HCT116 (cell line): ENCODE measurements around the gene KRT14. TPM values are rescaled to one million over a fixed set of nuclear protein-coding genes. Genes with fewer than 3 reads are reported as not detected.

Experiments used
- ATAC-seq: fragments of 200-7000 bp; cut with Tn5 transposase; 2 replicates; pipeline ENCODE4 v1.9.1; 2020; ENCODE audit warnings: mild to moderate bottlenecking, moderate library complexity
- BruUV-seq: library from RNA; stranded (reverse); fragments of 400-500 nt; replicated peaks from 2 replicates; lab custom pipeline; 2021; lab: Mats Ljungman, UMichigan
- CTCF ChIA-PET: fragments of 300-600 bp; sonication (Branson Sonifier 250); formaldehyde crosslinking; loops from one replicate; lab custom pipeline; 2021; ENCODE audit warnings: antibody characterized with exemption; lab: Charles Lee
- POLR2A ChIA-PET: fragments of 300-600, 350-600 bp; sonication (Branson Sonifier 250); formaldehyde crosslinking; loops from one replicate; lab custom pipeline; 2021; ENCODE audit warnings: antibody characterized with exemption; lab: Charles Lee
- RAD21 ChIA-PET, 2 experiments: fragments of 300-600 bp; sonication (Branson Sonifier 250); formaldehyde crosslinking; loops; one replicate each; lab custom pipeline; 2023; ENCODE audit warnings: low total read pairs in 2 of 2; ENCODE audit not compliant: uncharacterized antibody in 2 of 2, unreplicated experiment in 2 of 2, low non-redundant PET in 1 of 2; lab: Charles Lee
- DNase-seq: peaks from one replicate; pipeline ENCODE4 v3.0.0-alpha.2; 2010; ENCODE audit warnings: low read depth, low spot score
- H2AFZ ChIP-seq: fragments of 200-600 bp; shearing (Covaris generic), sonication (generic); 2 replicates; pipeline ENCODE4 v1.6.1; 2017; ENCODE audit warnings: low read depth, mixed run types, mixed read lengths, antibody characterized with exemption, low read length; ENCODE audit not compliant: poor library complexity, severe bottlenecking
- H3K27ac ChIP-seq: 2 replicates; pipeline ENCODE4 v1.5.1; 2012; ENCODE audit warnings: low read depth, low read length
- H3K27me3 ChIP-seq: fragments of 200-600 bp; sonication (generic); 2 replicates; pipeline ENCODE4 v1.6.1; 2016; ENCODE audit warnings: mixed run types, low read length, mixed read lengths; ENCODE audit not compliant: insufficient read depth
- H3K36me3 ChIP-seq, 2 experiments: fragments of 200-500 bp in 1 of 2; fragments of 200-600 bp in 1 of 2; sonication (Bioruptor generic) in 1 of 2; sonication (generic) in 1 of 2; 2 replicates each; pipeline versions ENCODE4 v1.5.1 to v1.6.1; 2014 to 2016; ENCODE audit warnings: low read length in 2 of 2, inconsistent platforms in 1 of 2, mixed read lengths in 1 of 2, mixed run types in 1 of 2; ENCODE audit not compliant: insufficient read depth in 2 of 2, control insufficient read depth in 1 of 2
- H3K4me1 ChIP-seq, 2 experiments: fragments of 200-600 bp in 1 of 2; sonication (generic) in 1 of 2; 2 replicates each; pipeline versions ENCODE4 v1.5.1 to v1.6.1; 2012 to 2017; ENCODE audit warnings: low read length in 2 of 2, inconsistent platforms in 1 of 2, mild to moderate bottlenecking in 1 of 2, mixed read lengths in 1 of 2, mixed run types in 1 of 2, moderate library complexity in 1 of 2; ENCODE audit not compliant: insufficient read depth in 2 of 2, control insufficient read depth in 1 of 2
- H3K4me2 ChIP-seq: fragments of 200-600 bp; sonication (generic); 2 replicates; pipeline ENCODE4 v1.6.1; 2017; ENCODE audit warnings: mixed run types, low read length, mixed read lengths
- H3K4me3 ChIP-seq, 2 experiments: fragments of 200-600 bp in 1 of 2; sonication (generic) in 1 of 2; replicated peaks in 1 of 2; 2 replicates each; pipeline ENCODE4 v1.5.1; 2011 to 2016; ENCODE audit warnings: low read length in 2 of 2, control low read depth in 1 of 2, low read depth in 1 of 2, mild to moderate bottlenecking in 1 of 2, mixed read lengths in 1 of 2, mixed run types in 1 of 2
- H3K79me2 ChIP-seq: fragments of 200-600 bp; sonication (generic); 2 replicates; pipeline ENCODE4 v1.6.1; 2017; ENCODE audit warnings: mild to moderate bottlenecking, mixed run types, low read length, moderate library complexity, mixed read lengths; ENCODE audit not compliant: insufficient read depth
- H3K9ac ChIP-seq: fragments of 200-600 bp; sonication (generic); 2 replicates; pipeline ENCODE4 v1.6.1; 2016; ENCODE audit warnings: low read length, mixed read lengths
- H3K9me2 ChIP-seq: fragments of 200-600 bp; sonication (generic), shearing (Covaris generic); 2 replicates; pipeline ENCODE4 v1.6.1; 2017; ENCODE audit warnings: mixed run types, mild to moderate bottlenecking, moderate library complexity; ENCODE audit not compliant: insufficient read depth
- H3K9me3 ChIP-seq, 2 experiments: fragments of 200-500 bp in 1 of 2; fragments of 200-600 bp in 1 of 2; sonication (Bioruptor generic) in 1 of 2; sonication (generic) in 1 of 2; 2 replicates each; pipeline ENCODE4 v1.6.1; 2014 to 2017; ENCODE audit warnings: low read length in 2 of 2, mixed read lengths in 2 of 2, inconsistent platforms in 1 of 2, low read depth in 1 of 2, mild to moderate bottlenecking in 1 of 2, mixed run types in 1 of 2, moderate library complexity in 1 of 2; ENCODE audit not compliant: control insufficient read depth in 1 of 2, insufficient read depth in 1 of 2
- H4K20me1 ChIP-seq: fragments of 200-600 bp; sonication (generic), shearing (Covaris generic); 2 replicates; pipeline ENCODE4 v1.6.1; 2017; ENCODE audit warnings: mixed run types, mild to moderate bottlenecking, moderate library complexity; ENCODE audit not compliant: insufficient read depth
- CBX3 ChIP-seq: IDR thresholded peaks from 2 replicates; pipeline ENCODE4 v1.6.1; 2012; ENCODE audit warnings: low read depth
- CEBPB ChIP-seq: IDR thresholded peaks from 2 replicates; pipeline ENCODE4 v1.6.1; 2012; ENCODE audit warnings: low read depth
- EGR1 ChIP-seq: IDR thresholded peaks from 2 replicates; pipeline ENCODE4 v1.6.1; 2012; ENCODE audit warnings: low read depth
- ELF1 ChIP-seq: IDR thresholded peaks from 2 replicates; pipeline ENCODE4 v1.6.1; 2012; ENCODE audit warnings: low read depth, borderline replicate concordance
- EZH2 ChIP-seq: fragments of 200-600 bp; sonication (generic); IDR thresholded peaks from 2 replicates; pipeline ENCODE4 v1.6.1; 2017; ENCODE audit warnings: antibody characterized with exemption, mixed run types
- EZH2phosphoT487 ChIP-seq: fragments of 200-600 bp; IDR thresholded peaks from 2 replicates; pipeline ENCODE4 v1.6.1; 2018; ENCODE audit warnings: antibody characterized with exemption, borderline replicate concordance
- JUND ChIP-seq: IDR thresholded peaks from 2 replicates; pipeline ENCODE4 v1.6.1; 2012
- POLR2AphosphoS5 ChIP-seq: IDR thresholded peaks from 2 replicates; pipeline ENCODE4 v1.6.1; 2011; ENCODE audit warnings: mild to moderate bottlenecking, low read depth, low read length, moderate library complexity
- SIN3A ChIP-seq: IDR thresholded peaks from 2 replicates; pipeline ENCODE4 v1.6.1; 2012; ENCODE audit warnings: low read depth
- SRF ChIP-seq: IDR thresholded peaks from 2 replicates; pipeline ENCODE4 v1.6.1; 2012; ENCODE audit warnings: low read depth
- TCF7L2 ChIP-seq: IDR thresholded peaks from 2 replicates; pipeline ENCODE4 v1.7.0; 2011; ENCODE audit warnings: borderline replicate concordance, inconsistent platforms; ENCODE audit not compliant: insufficient read depth, insufficient read length; ENCODE audit errors: extremely low read depth
- YY1 ChIP-seq: IDR thresholded peaks from 2 replicates; pipeline ENCODE4 v1.6.1; 2011; ENCODE audit warnings: low read length, low read depth, moderate library complexity, mild to moderate bottlenecking; ENCODE audit not compliant: insufficient replicate concordance; ENCODE audit errors: extremely low read depth
- ZFX ChIP-seq: fragments of 450-650 bp; IDR thresholded peaks from 2 replicates; pipeline ENCODE4 v1.6.1; 2017
- ZNF274 ChIP-seq: fragments of 200-500 bp; sonication (Bioruptor generic); IDR thresholded peaks from 2 replicates; pipeline ENCODE4 v1.6.1; 2014; ENCODE audit warnings: mild to moderate bottlenecking, low read depth, low read length, inconsistent platforms
- intact Hi-C: fragments of 100-400 bp; cut with micrococcal nuclease; formaldehyde crosslinking; loops from 2 replicates; pipeline ENCODE4 v1.10.0; 2022
- total RNA-seq: library from RNA; stranded (reverse); gene quantifications from one replicate; pipeline ENCODE4 v1.2.1, GENCODE V29; 2021; ENCODE audit not compliant: unreplicated experiment
- TF ChIP-seq, protein P1 (sequence below): IDR thresholded peaks from 2 replicates; pipeline ENCODE4 v1.6.1; 2012
- TF ChIP-seq, protein P2 (sequence below), 3 experiments: fragments of 200-600 bp in 1 of 3; sonication (generic) in 1 of 3; IDR thresholded peaks in 2 of 3; conservative IDR thresholded peaks in 1 of 3; 2 replicates each; pipeline ENCODE4 v1.5.1; 2012 to 2017; ENCODE audit warnings: low read depth in 2 of 3, low read length in 2 of 3, antibody characterized with exemption in 1 of 3, borderline replicate concordance in 1 of 3, control low read depth in 1 of 3, mild to moderate bottlenecking in 1 of 3, mixed read lengths in 1 of 3, mixed run types in 1 of 3, moderate library complexity in 1 of 3; ENCODE audit not compliant: insufficient read depth in 1 of 3
- TF ChIP-seq, protein P3 (sequence below): IDR thresholded peaks from 2 replicates; pipeline ENCODE4 v1.6.1; 2012
- TF ChIP-seq, protein P4 (sequence below): IDR thresholded peaks from 2 replicates; pipeline ENCODE4 v1.6.1; 2012; ENCODE audit warnings: low read depth
- TF ChIP-seq, protein P5 (sequence below): IDR thresholded peaks from 2 replicates; pipeline ENCODE4 v1.6.1; 2011; ENCODE audit warnings: mild to moderate bottlenecking, low read length, moderate library complexity; ENCODE audit not compliant: insufficient replicate concordance; ENCODE audit errors: extremely low read depth

KRT14 gene
- total RNA-seq, 1 experiment from 2014 or later: not detected

DNA sequence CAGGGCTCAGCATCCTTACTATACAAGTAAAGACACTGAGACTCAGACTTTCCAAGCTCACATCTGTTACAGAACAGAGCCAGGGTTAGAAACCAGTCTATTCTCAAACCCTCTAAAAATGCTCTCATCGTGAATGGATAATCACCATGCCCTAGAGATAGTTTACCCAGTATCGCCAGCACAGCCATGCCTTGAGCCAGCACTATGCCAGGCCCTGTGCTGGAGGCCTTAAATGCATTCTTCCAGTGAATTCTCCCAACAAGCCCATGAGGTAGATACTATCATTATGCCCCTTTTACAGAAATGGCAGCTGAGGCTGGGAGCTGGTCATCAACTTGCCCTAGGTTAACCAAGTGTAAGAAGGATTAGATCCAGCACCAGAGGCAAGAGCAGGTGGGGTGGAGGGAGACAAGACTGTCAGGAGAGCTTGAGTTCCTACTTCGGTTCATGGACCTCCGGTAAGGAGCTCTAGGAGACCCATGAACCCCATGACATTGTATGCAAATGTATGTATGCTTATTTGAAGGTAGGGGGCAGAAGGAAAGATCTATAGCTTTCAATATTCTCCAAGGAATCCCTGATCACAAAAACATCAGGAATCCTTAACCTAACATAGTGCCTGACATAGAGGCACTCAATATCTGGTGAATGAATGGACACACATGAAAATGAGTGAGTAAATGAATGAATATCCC lies 5.2 kb downstream of the KRT14 start:
- no peaks in the 10 kb centered on the region for H3K27me3 ChIP-seq
- H4K20me1 ChIP-seq: no peaks in the 10 kb centered on the region
- no peaks in the 10 kb centered on the region for H3K36me3 ChIP-seq
- no TSS peak for BruUV-seq
- no peaks in the 10 kb centered on the region for H3K79me2 ChIP-seq
- H3K4me1 ChIP-seq: peaks cover 22 to 44% of the 10 kb centered on the region in 2 experiments
- H3K9me2 ChIP-seq: no peaks in the 10 kb centered on the region
- H3K27ac ChIP-seq: no peak overlapping the region
- POLR2A ChIA-PET: no interaction called here
- no peak overlapping the region for H3K4me3 ChIP-seq
- CTCF ChIA-PET: interaction anchor here (0.8 to 1.8 kb wide), 4 partner anchors 33 to 81 kb away, joined by 3 to 5 read pairs (median 4); no protein-coding TSS in a partner anchor
- ATAC-seq (no peak), DNase-seq (no peak)
- intact Hi-C loops: no loop called here
- H3K9ac ChIP-seq: no peak overlapping the region
- H3K4me2 ChIP-seq: peak overlapping the region; percentile 84
- RAD21 ChIA-PET: interaction anchor here in 1 of 2 experiments (0.8 kb wide), 1 partner anchor 67 kb away, joined by 4 read pairs; no protein-coding TSS in a partner anchor
- no peaks in the 10 kb centered on the region for H3K9me3 ChIP-seq
- H2AFZ ChIP-seq: no peak overlapping the region
- TF ChIP-seq EZH2phosphoT487 (no peak), TCF7L2 (no peak), SIN3A (no peak), EGR1 (no peak), ZFX (no peak), POLR2AphosphoS5 (no peak), CEBPB (no peak), YY1 (no peak), ZNF274 (no peak), JUND (no peak), EZH2 (no peak), CBX3 (no peak), SRF (no peak), ELF1 (no peak)
- TF ChIP-seq, protein P1, sequence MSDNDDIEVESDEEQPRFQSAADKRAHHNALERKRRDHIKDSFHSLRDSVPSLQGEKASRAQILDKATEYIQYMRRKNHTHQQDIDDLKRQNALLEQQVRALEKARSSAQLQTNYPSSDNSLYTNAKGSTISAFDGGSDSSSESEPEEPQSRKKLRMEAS: no peak
- TF ChIP-seq, protein P2, sequence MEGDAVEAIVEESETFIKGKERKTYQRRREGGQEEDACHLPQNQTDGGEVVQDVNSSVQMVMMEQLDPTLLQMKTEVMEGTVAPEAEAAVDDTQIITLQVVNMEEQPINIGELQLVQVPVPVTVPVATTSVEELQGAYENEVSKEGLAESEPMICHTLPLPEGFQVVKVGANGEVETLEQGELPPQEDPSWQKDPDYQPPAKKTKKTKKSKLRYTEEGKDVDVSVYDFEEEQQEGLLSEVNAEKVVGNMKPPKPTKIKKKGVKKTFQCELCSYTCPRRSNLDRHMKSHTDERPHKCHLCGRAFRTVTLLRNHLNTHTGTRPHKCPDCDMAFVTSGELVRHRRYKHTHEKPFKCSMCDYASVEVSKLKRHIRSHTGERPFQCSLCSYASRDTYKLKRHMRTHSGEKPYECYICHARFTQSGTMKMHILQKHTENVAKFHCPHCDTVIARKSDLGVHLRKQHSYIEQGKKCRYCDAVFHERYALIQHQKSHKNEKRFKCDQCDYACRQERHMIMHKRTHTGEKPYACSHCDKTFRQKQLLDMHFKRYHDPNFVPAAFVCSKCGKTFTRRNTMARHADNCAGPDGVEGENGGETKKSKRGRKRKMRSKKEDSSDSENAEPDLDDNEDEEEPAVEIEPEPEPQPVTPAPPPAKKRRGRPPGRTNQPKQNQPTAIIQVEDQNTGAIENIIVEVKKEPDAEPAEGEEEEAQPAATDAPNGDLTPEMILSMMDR (IDR thresholded peaks at IDR 0.05 in 2 of 3, conservative IDR thresholded peaks at IDR 0.05 in 1 of 3; ENCODE audit: borderline replicate concordance in 1 of 3, insufficient read depth in 1 of 3, low read depth in 2 of 3, low read length in 2 of 3): no peak
- TF ChIP-seq, protein P3, sequence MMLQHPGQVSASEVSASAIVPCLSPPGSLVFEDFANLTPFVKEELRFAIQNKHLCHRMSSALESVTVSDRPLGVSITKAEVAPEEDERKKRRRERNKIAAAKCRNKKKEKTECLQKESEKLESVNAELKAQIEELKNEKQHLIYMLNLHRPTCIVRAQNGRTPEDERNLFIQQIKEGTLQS: no peak
- TF ChIP-seq, protein P4, sequence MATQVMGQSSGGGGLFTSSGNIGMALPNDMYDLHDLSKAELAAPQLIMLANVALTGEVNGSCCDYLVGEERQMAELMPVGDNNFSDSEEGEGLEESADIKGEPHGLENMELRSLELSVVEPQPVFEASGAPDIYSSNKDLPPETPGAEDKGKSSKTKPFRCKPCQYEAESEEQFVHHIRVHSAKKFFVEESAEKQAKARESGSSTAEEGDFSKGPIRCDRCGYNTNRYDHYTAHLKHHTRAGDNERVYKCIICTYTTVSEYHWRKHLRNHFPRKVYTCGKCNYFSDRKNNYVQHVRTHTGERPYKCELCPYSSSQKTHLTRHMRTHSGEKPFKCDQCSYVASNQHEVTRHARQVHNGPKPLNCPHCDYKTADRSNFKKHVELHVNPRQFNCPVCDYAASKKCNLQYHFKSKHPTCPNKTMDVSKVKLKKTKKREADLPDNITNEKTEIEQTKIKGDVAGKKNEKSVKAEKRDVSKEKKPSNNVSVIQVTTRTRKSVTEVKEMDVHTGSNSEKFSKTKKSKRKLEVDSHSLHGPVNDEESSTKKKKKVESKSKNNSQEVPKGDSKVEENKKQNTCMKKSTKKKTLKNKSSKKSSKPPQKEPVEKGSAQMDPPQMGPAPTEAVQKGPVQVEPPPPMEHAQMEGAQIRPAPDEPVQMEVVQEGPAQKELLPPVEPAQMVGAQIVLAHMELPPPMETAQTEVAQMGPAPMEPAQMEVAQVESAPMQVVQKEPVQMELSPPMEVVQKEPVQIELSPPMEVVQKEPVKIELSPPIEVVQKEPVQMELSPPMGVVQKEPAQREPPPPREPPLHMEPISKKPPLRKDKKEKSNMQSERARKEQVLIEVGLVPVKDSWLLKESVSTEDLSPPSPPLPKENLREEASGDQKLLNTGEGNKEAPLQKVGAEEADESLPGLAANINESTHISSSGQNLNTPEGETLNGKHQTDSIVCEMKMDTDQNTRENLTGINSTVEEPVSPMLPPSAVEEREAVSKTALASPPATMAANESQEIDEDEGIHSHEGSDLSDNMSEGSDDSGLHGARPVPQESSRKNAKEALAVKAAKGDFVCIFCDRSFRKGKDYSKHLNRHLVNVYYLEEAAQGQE: no peak
- TF ChIP-seq, protein P5, sequence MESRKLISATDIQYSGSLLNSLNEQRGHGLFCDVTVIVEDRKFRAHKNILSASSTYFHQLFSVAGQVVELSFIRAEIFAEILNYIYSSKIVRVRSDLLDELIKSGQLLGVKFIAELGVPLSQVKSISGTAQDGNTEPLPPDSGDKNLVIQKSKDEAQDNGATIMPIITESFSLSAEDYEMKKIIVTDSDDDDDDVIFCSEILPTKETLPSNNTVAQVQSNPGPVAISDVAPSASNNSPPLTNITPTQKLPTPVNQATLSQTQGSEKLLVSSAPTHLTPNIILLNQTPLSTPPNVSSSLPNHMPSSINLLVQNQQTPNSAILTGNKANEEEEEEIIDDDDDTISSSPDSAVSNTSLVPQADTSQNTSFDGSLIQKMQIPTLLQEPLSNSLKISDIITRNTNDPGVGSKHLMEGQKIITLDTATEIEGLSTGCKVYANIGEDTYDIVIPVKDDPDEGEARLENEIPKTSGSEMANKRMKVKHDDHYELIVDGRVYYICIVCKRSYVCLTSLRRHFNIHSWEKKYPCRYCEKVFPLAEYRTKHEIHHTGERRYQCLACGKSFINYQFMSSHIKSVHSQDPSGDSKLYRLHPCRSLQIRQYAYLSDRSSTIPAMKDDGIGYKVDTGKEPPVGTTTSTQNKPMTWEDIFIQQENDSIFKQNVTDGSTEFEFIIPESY: no peak
